Inflammatory macrophage treated with lipopolysaccharide for 4 hours (primary cell): ENCODE results near the gene KDM7A.

Source experiments
- DNase-seq: peaks from one replicate; pipeline ENCODE4 v3.0.0-alpha.2; 2020

KDM7A gene

GRCh38 chr7:140081774-140082425 lies 94.9 kb downstream of the KDM7A start:
- no peak for DNase-seq

GRCh38 chr7:140080919-140081318 lies 95.9 kb downstream of the KDM7A start:
- DNase-seq = no peak

- DNase-seq = peak; percentile 29
Measured at GRCh38 chr7:140079121-140079536, 97.7 kb downstream of the KDM7A start.

GRCh38 chr7:140078392-140078791 lies 98.4 kb downstream of the KDM7A start:
- DNase-seq = no peak

GRCh38 chr7:140074780-140075179 lies 102.0 kb downstream of the KDM7A start:
- DNase-seq = peak; percentile 56

GRCh38 chr7:140070546-140070945 lies 106.2 kb downstream of the KDM7A start:
- no peak for DNase-seq

GRCh38 chr7:140069298-140069949 lies 107.4 kb downstream of the KDM7A start:
- no peak for DNase-seq

- no peak for DNase-seq
Measured at GRCh38 chr7:140068033-140068432, 108.8 kb downstream of the KDM7A start.

GRCh38 chr7:140067052-140067451 lies 109.7 kb downstream of the KDM7A start:
- DNase-seq = no peak

- DNase-seq = peak; percentile 96
Measured at GRCh38 chr7:140062528-140063299, 114.1 kb downstream of the KDM7A start, which contains the start of gene PARP12. PARP12 (minus strand) TSS chr7:140062951; CDS start chr7:140062847, 104 bp downstream.

GRCh38 chr7:140062118-140062527 lies 114.7 kb downstream of the KDM7A start:
- DNase-seq = peak; percentile 78

- DNase-seq = no peak
Measured at GRCh38 chr7:140061607-140061930, 115.2 kb downstream of the KDM7A start.

GRCh38 chr7:140060788-140061606 lies 115.8 kb downstream of the KDM7A start:
- no peak for DNase-seq

- DNase-seq = no peak
Measured at GRCh38 chr7:140060243-140060630, 116.5 kb downstream of the KDM7A start.

- no peak for DNase-seq
Measured at GRCh38 chr7:140059273-140060242, 117.2 kb downstream of the KDM7A start.

- no peak for DNase-seq
Measured at GRCh38 chr7:140058517-140058916, 118.3 kb downstream of the KDM7A start.

GRCh38 chr7:140057143-140057535 lies 119.6 kb downstream of the KDM7A start:
- DNase-seq = peak; percentile 56

GRCh38 chr7:140056431-140057142 lies 120.2 kb downstream of the KDM7A start:
- peak; percentile 83 for DNase-seq

GRCh38 chr7:140055833-140056232 lies 121.0 kb downstream of the KDM7A start:
- DNase-seq = no peak

- DNase-seq = no peak
Measured at GRCh38 chr7:140054751-140055150, 122.0 kb downstream of the KDM7A start.
